ENCODE results near the gene ELAVL1. TPM values are rescaled to one million over a fixed set of nuclear protein-coding genes. Genes with fewer than 3 reads are reported as not detected.

ELAVL1 gene
- total and polyA plus RNA-seq, 7 donors: 15.8 to 31.0 (median 20.3) TPM

- H3K4me1 ChIP-seq: peaks cover 0 to 54% (median 43%) of the 10 kb centered on the region in 4 donors
- no peak overlapping the region for H3K4me3 ChIP-seq
- H3K27me3 ChIP-seq: no peaks in the 10 kb centered on the region
- intact Hi-C loops (cut with DNase I): no loop called here
- peak overlapping the region in 3 of 4 donors; percentile 93 to 97 (median 94) for H3K27ac ChIP-seq
- no peaks in the 10 kb centered on the region for H3K9me3 ChIP-seq
- DNase-seq: no peak
- TF ChIP-seq EP300 (IDR thresholded peaks at IDR 0.05): no peak
- no peak for TF ChIP-seq POLR2A (IDR thresholded peaks at IDR 0.05)
- TF ChIP-seq POLR2AphosphoS5 (IDR thresholded peaks at IDR 0.05): no peak
- TF ChIP-seq CTCF (IDR thresholded peaks at IDR 0.05): no peak
- WGBS, 2 donors: 91 to 94% methylated on average over 10 of the region's 10 CpGs
- peaks cover 50 to 71% (median 63%) of the 10 kb centered on the region in 4 donors for H3K36me3 ChIP-seq
Measured at GRCh38 chr19:7932930-7933300, 72.5 kb downstream of the ELAVL1 start.

GRCh38 chr19:7932276-7932929 lies 73.0 kb downstream of the ELAVL1 start:
- H3K27me3 ChIP-seq: no peaks in the 10 kb centered on the region
- peak overlapping the region; percentile 89 to 97 (median 94) for H3K27ac ChIP-seq
- peaks cover 49 to 66% (median 58%) of the 10 kb centered on the region in 4 donors for H3K36me3 ChIP-seq
- peaks cover 0 to 59% (median 48%) of the 10 kb centered on the region in 4 donors for H3K4me1 ChIP-seq
- WGBS, 2 donors: 92% methylated on average over 32 of the region's 32 CpGs
- H3K9me3 ChIP-seq: no peaks in the 10 kb centered on the region
- no peak for TF ChIP-seq POLR2A (IDR thresholded peaks at IDR 0.05)
- TF ChIP-seq CTCF (IDR thresholded peaks at IDR 0.05): no peak
- TF ChIP-seq POLR2AphosphoS5 (IDR thresholded peaks at IDR 0.05): no peak
- no peak for TF ChIP-seq EP300 (IDR thresholded peaks at IDR 0.05)
- intact Hi-C loops (cut with DNase I): no loop called here
- peak; percentile 66 for DNase-seq
- no peak overlapping the region for H3K4me3 ChIP-seq

GRCh38 chr19:7931221-7932061 lies 74.0 kb downstream of the ELAVL1 start:
- peak; percentile 82 for DNase-seq
- Histone ChIP-seq H3K4me1 (peaks cover 0 to 68% (median 58%) of the 10 kb centered on the region in 4 donors), H3K27ac (peak overlapping the region; percentile 89 to 97 (median 94))

GRCh38 chr19:7930765-7931164 lies 74.7 kb downstream of the ELAVL1 start:
- intact Hi-C loops (cut with DNase I): no loop called here
- 83 to 93% methylated on average over 7 of the region's 7 CpGs for WGBS, 2 donors
- H3K36me3 ChIP-seq: peaks cover 35 to 50% (median 43%) of the 10 kb centered on the region in 4 donors
- TF ChIP-seq POLR2AphosphoS5 (IDR thresholded peaks at IDR 0.05) (no peak), POLR2A (IDR thresholded peaks at IDR 0.05) (no peak), EP300 (IDR thresholded peaks at IDR 0.05) (no peak), CTCF (IDR thresholded peaks at IDR 0.05) (no peak)
- no peaks in the 10 kb centered on the region for H3K27me3 ChIP-seq
- H3K4me3 ChIP-seq: no peak overlapping the region
- peaks cover 0 to 73% (median 62%) of the 10 kb centered on the region in 4 donors for H3K4me1 ChIP-seq
- H3K9me3 ChIP-seq: no peaks in the 10 kb centered on the region
- peak overlapping the region; percentile 89 to 97 (median 94) for H3K27ac ChIP-seq
- DNase-seq: no peak

More at GRCh38 chr19:7931221-7932061, 74.0 kb downstream of the ELAVL1 start:
- WGBS, 2 donors: 90 to 92% methylated on average over 36 of the region's 36 CpGs
- Histone ChIP-seq H3K27me3 (no peaks in the 10 kb centered on the region), H3K36me3 (peaks cover 39 to 56% (median 49%) of the 10 kb centered on the region in 4 donors), H3K9me3 (no peaks in the 10 kb centered on the region), H3K4me3 (no peak overlapping the region)
- TF ChIP-seq EP300 (IDR thresholded peaks at IDR 0.05): no peak
- no peak for TF ChIP-seq POLR2AphosphoS5 (IDR thresholded peaks at IDR 0.05)
- no peak for TF ChIP-seq POLR2A (IDR thresholded peaks at IDR 0.05)
- no peak for TF ChIP-seq CTCF (IDR thresholded peaks at IDR 0.05)
- intact Hi-C loops (cut with DNase I): no loop called here
